ENCODE measurements around the gene COX4I2. TPM values are rescaled to one million over a fixed set of nuclear protein-coding genes. Genes with fewer than 3 reads are reported as not detected.

The COX4I2 gene
- total RNA-seq, 1 donor from 2014 or later, result not detected

- Mint-ChIP-seq H3K4me3 (no peak overlapping the region), H3K27me3 (no peaks in the 10 kb centered on the region), H3K9me3 (no peaks in the 10 kb centered on the region), H3K4me1 (peaks cover 55% of the 10 kb centered on the region), H3K27ac (peak overlapping the region; percentile 70), H3K36me3 (ENCODE audit: low read depth) (peaks cover 48% of the 10 kb centered on the region)
- ChIA-PET CTCF (interaction anchor here (1.9 kb wide), 1 partner anchor 29 kb away, joined by 6 read pairs; no protein-coding TSS in a partner anchor), POLR2A (interaction anchor here (0.7 kb wide), 1 partner anchor 60 kb away, joined by 4 read pairs; no protein-coding TSS in a partner anchor)
- DNase-seq, result no peak
- TF ChIP-seq CTCF (IDR thresholded peaks at IDR 0.05), result no peak
- no peak for ATAC-seq (ENCODE audit: low read depth)
- intact Hi-C loops (cut with micrococcal nuclease), result no loop called here
These were observed 52.5 kb downstream of the COX4I2 start for GRCh38 chr20:31690124-31690666.

GRCh38 chr20:31691646-31692275, 54.0 kb downstream of the COX4I2 start:
- ChIA-PET POLR2A (interaction anchor here (0.6 to 1.6 kb wide), 5 partner anchors 16 to 47 kb away, joined by 3 to 7 read pairs (median 4); no protein-coding TSS in a partner anchor), CTCF (interaction anchor here (1.8 to 1.9 kb wide), 2 partner anchors 30 to 32 kb away, joined by 6 to 7 read pairs; no protein-coding TSS in a partner anchor)
- TF ChIP-seq CTCF (IDR thresholded peaks at IDR 0.05), result no peak
- intact Hi-C loops (cut with micrococcal nuclease), result no loop called here
- DNase-seq (no peak), ATAC-seq (ENCODE audit: low read depth) (peak; percentile 42)
- Mint-ChIP-seq H3K27me3 (no peaks in the 10 kb centered on the region), H3K4me3 (peak overlapping the region; percentile 42), H3K27ac (peak overlapping the region; percentile 76), H3K9me3 (no peaks in the 10 kb centered on the region), H3K4me1 (peaks cover 42% of the 10 kb centered on the region), H3K36me3 (ENCODE audit: low read depth) (peaks cover 46% of the 10 kb centered on the region)

GRCh38 chr20:31693402-31693801, 55.7 kb downstream of the COX4I2 start:
- ChIA-PET POLR2A (interaction anchor here (0.9 to 1.1 kb wide), 2 partner anchors 9 to 28 kb away, joined by 3 to 7 read pairs; no protein-coding TSS in a partner anchor), CTCF (interaction anchor here (1.4 kb wide), 1 partner anchor 30 kb away, joined by 4 read pairs; no protein-coding TSS in a partner anchor)
- intact Hi-C loops (cut with micrococcal nuclease), result no loop called here
- Mint-ChIP-seq H3K9me3 (no peaks in the 10 kb centered on the region), H3K27me3 (no peaks in the 10 kb centered on the region), H3K27ac (peak overlapping the region; percentile 12), H3K4me3 (no peak overlapping the region), H3K36me3 (ENCODE audit: low read depth) (peaks cover 41% of the 10 kb centered on the region), H3K4me1 (peaks cover 44% of the 10 kb centered on the region)
- ATAC-seq (ENCODE audit: low read depth) (no peak), DNase-seq (no peak)
- no peak for TF ChIP-seq CTCF (IDR thresholded peaks at IDR 0.05)

- no peaks in the 10 kb centered on the region for H3K9me3 Mint-ChIP-seq
- CTCF ChIA-PET, result interaction anchor here (1.4 kb wide), 1 partner anchor 29 kb away, joined by 4 read pairs; no protein-coding TSS in a partner anchor
- H3K4me1 Mint-ChIP-seq, result peaks cover 46% of the 10 kb centered on the region
- peaks cover 41% of the 10 kb centered on the region for H3K36me3 Mint-ChIP-seq (ENCODE audit: low read depth)
- intact Hi-C loops (cut with micrococcal nuclease), result no loop called here
- ATAC-seq (ENCODE audit: low read depth) (no peak), DNase-seq (no peak)
- no peak overlapping the region for H3K4me3 Mint-ChIP-seq
- TF ChIP-seq CTCF (IDR thresholded peaks at IDR 0.05), result no peak
- no peaks in the 10 kb centered on the region for H3K27me3 Mint-ChIP-seq
- H3K27ac Mint-ChIP-seq, result no peak overlapping the region
- POLR2A ChIA-PET, result interaction anchor here (0.9 to 1.1 kb wide), 2 partner anchors 10 to 28 kb away, joined by 3 to 7 read pairs; no protein-coding TSS in a partner anchor
These were observed 56.4 kb downstream of the COX4I2 start for GRCh38 chr20:31693987-31694661.

Other genes with a start within 250 kb of the COX4I2 start
- gene DEFB119, start 247.3 kb upstream of the COX4I2 start, total RNA-seq, result not detected in 2 replicates
- not detected in 2 replicates for gene DEFB121, start 231.7 kb upstream of the COX4I2 start, total RNA-seq
- not detected in 2 replicates for gene DEFB123, start 197.3 kb upstream of the COX4I2 start, total RNA-seq
- gene DEFB124, start 162.8 kb upstream of the COX4I2 start, total RNA-seq, result not detected in 2 replicates
- gene REM1, start 162.6 kb upstream of the COX4I2 start, total RNA-seq, result not detected in 2 replicates
- 77.5 and 90.9 TPM in 2 replicates for gene HM13, start 123.5 kb upstream of the COX4I2 start, total RNA-seq
- 0.20 and 0.60 TPM in 2 replicates for gene ID1, start 32.6 kb upstream of the COX4I2 start, total RNA-seq
- gene BCL2L1, start 85.0 kb downstream of the COX4I2 start, total RNA-seq, result 53.4 and 60.4 TPM in 2 replicates
- gene TPX2, start 101.4 kb downstream of the COX4I2 start, total RNA-seq, result 2.2 and 2.8 TPM in 2 replicates
- gene MYLK2, start 181.4 kb downstream of the COX4I2 start, total RNA-seq, result not detected in 2 replicates
- not detected in 2 replicates for gene FOXS1, start 207.7 kb downstream of the COX4I2 start, total RNA-seq
- gene DUSP15, start 232.6 kb downstream of the COX4I2 start, total RNA-seq, result 25.0 and 26.9 TPM in 2 replicates
- 0.60 and 0.61 TPM in 2 replicates for gene TTLL9, start 232.7 kb downstream of the COX4I2 start, total RNA-seq

All from activated B cell treated with CpG ODN at 0.5 μM for 24 hours (primary cell).